HG03565 (cell line): ENCODE measurements around the gene KCTD5.
A peak's percentile ranks its signal among the peaks of the same experiment; 100 is the strongest.

Source experiments
- ATAC-seq: cut with Tn5 transposase; IDR thresholded peaks from one replicate; pipeline ENCODE4 v1.9.1; 2021; ENCODE audit warnings: mild to moderate bottlenecking, moderate library complexity; ENCODE audit not compliant: unreplicated experiment

KCTD5 gene

DNA sequence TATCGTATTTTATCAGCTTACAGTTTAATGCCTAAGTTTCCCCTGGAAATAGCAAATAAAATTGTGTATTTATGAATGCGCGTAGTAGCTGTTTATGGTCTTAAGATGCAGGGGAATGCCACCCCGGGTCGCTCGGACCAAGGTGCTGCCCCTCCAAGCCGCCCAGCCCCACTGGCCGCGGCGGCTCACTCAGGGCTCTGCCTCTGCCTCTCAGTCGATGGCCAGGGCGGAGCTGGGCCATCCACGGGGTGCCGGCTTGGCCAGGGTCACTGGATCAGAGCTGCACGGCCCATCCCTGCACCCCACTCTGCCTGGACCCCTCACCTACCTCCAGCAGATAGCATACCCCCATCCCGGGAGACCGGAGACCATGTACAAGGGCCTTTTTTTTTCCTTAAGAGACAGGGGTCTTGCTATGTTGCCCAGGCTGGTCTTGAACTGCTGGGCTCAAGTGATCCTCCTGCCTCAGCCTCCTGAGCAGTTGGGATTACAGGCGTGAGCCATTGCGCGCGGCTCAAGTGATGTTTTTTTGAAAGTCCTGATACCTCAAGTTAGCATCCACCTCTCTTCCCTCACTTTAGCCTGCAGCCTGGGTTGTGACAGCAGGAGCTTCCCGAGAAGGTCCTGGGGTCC, 26.7 kb downstream of the KCTD5 start:
- no peak for ATAC-seq

DNA sequence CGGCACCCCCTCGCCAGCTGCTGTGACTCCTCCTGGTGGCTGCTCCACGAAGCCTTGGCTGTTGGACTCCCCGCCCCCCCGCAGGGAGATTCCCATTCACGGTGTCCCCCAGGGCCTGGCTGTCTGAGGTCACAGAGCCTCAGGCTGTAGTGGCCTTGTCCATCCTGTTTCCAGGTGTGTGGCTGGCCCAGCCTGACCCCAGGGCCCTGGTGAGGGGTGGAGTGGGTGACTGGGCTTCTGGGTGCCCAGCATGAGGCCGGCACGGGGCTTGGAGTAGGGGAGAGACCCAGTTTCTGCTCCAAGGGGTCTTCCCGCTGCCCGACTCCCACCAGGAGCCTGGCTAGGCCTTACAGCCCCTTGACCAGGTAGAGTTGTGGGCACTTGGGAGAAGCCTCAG, 27.3 kb downstream of the KCTD5 start:
- no peak for ATAC-seq

DNA sequence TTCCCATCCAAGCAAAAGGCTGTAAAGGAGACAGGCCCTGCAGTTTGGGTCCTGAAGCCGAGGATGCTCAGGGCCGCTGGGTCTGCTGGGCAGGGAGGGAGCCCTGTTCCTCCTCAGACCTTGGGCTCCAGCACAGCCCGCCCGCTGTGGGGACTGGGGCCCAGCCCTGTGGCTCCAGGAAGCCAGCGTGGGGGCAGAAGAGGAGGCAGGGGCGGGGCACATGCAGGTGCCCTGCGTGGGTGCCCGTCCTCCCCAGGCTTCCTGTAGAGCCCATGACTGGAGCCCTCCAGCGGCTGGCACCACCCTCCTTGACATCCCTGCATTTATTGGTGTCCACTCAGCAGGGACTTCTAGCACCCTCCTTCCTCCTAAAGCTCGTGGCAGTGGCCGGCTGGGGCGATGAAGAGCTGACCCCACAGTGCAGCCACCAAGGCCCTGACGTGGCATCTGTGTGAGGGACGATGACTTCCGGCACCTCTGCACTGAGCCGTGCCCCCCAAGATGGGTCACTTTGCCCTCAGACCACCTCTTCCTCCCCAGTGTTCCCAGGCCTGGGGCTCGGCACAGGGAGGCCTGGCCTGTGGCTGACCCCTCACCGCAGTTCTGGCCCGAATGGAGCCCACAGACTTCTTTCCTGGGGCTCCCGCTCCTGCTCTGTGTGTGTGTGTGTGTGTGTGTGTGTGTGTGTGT, 27.8 kb downstream of the KCTD5 start:
- ATAC-seq, result no peak

DNA sequence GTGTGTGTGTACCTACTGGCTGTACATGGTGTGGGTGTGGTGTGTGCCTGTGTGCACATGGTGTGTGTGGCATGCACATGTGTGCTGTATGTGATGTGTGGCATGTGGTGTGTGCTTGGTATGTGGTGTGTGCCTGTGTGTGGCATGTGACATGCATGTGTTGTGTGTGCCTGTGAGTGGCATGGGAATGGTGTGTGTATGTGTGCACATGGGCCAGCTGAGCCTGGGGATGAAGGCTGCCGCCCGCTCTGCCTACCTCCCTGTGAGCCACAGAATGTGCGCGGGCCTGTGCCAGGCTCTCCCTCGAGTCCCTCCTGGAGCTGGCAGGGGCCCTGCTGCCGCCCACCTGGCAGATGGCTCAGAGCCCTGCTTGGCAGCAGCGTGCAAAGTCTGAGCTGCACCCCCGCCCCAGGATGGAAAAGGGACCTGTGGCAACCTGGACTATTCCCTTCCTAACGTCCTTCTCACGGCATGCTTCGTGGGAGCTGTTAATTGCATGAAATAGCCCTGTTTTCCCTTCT, 28.4 kb downstream of the KCTD5 start:
- ATAC-seq, result no peak

DNA sequence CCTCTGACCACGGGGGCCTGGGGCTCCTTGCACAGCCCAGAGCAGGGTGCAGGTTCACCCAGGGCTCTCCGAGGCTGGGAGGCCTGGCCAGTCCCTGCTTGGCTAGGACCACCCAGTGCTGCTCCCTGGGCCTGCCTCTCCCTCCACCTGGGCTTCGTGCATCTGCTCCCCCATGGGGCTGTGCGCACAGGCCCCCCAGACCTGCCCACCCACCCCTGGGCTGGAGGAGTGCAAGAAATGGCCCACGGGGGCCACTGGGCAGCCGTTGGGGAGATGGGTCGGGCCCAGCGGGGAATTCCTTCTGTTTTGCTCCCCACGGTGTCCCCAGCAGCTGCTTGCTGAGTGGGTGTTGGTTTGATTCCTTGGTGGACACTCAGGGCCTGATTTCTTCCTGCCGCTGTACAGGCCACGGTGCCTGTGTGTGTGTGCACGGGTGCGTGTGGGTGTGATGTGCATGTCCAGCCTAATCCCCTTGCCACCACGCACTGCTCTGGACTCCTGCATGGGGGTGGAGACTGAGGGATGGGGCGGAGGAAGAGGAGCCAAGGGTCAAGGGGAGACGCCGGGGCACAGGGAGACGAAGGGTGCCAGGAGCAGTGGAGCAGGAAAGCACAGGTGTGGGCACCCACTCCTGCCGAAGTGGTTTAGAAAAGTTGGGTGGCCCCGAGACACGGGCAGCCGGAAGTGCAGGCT, 29.2 kb downstream of the KCTD5 start:
- no peak for ATAC-seq

DNA sequence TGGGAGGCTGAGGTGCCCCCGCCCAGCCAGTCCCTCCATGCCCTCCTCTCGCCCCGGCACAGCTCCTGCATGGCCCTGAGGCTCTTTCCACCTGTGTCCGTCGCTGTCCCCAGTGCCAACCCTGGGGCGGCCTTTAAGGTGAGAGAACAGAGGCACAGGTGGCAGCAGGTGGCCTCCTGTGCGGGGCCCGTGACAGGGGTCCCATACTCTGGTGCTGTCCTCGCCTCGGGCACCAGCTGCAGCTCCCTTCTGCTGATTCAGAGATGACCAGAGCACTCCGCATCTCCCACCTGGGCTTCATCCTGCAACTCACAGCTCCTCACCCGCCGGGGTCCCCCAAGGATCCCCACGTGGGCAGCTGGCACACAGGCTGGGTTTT, 29.7 kb downstream of the KCTD5 start:
- no peak for ATAC-seq

DNA sequence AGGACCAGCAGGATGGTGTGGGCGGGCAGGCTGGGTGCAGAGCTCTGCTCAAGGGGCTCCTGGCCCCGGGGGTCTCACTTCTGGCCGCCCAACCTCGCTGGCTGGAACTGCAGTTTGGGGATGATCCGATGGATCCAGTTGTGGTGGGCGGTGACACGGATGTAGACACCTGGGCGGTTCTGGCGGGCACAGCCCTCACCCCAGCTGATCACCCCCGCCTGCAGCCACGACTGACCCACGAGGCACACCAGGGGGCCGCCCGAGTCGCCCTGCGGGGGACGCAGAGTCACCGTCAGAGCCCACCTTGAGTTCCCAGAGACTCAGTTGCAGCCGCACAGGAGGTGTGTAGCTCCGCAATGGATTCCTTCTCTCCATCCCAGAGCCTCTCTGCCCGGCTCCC, 30.2 kb downstream of the KCTD5 start:
- no peak for ATAC-seq

DNA sequence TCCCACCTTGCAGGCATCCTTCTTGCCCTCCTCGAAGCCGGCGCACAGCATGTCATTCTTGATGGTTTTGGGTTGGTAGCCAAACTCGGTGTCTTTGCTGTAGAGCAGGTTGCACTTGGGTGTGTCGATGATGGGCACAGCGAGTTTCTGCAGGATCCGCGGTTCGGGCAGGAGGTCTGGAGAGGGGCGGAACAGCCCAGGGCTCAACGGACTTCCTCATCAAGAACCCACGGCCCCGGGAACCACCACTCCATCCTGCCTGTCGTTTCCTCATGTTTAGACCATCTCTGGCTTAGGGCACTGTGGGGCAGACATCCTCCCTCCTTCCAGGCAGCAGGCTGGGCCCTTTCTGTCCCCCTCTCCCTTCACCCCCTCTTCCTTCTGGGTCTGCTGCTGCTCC, 31.2 kb downstream of the KCTD5 start:
- ATAC-seq, result no peak

DNA sequence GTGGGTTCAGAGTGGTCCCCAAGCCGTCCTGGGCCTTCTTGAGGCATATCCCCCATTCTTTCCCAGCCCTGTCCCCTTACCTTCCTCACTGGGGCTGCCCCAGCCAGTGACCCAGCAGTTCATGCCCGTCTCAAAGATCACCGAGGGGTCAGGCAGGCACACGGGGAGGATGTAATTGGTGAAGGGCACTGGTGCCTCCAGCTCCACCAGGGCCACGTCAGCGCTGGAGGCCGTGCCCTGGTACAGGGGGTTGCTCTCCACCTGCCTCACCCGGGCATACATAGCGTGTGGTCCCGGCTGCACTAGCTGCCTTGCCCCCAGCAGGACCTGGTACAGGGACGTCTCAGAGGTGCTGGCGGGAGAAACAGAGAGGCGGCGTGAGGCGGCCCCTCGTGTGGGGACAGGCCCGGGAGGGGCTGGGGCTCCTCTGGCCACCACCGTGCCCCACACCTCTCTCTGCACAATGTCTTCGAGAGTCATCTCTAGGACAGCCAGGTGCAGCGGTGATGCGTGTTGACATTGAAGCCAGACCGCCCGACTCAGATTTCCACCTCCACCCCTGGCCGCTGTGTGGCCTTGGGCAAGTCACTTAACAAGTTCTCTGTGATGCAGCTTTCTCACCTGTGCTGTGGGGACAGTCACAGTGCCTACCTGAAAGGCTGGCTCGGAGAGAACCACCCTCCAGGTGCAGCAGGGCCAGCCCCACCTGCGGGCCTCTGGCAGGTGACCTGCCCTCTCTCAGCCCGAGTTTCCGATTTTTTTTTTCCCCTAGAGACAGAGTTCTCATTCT, 31.9 kb downstream of the KCTD5 start:
- ATAC-seq, result no peak

DNA sequence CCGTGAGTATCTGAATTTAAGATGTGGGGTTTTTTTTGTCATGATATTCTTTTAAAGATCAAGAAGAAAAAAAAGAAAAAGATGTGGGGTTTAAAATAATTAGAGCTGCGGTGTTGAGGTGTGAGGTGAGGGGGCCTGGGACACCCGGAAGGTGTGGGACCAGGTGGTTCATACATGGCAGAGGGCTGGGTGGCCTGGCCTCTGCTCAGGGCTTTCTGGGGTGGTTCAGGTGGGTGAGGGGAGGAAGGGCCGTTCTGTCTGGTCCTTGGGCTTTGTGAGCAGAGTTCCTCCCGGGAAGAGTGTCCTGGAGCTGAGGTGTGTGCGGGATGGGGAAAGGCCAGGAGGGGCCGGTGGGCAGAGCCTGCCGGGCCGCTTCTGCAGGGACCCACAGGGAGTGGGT, 32.7 kb downstream of the KCTD5 start:
- ATAC-seq, result no peak

DNA sequence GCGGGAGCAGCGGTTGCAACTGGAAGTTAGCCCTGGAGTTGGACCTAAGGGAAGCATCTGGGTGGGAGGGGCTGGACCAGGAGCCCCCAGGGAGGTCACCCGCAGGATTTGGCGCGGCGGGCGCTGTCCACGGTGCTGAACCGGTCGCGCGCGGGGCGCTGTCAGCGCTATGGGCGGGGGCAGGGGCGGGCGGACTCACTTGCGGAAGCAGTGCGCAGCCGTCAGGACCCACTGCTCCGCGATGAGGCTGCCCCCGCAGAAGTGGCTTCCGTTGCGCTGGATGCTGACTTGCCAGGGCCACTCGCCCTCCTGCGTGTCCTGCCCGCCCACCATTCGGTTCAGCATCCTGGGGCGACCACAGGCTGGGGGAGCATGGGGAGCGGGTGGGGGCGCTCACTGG, 33.2 kb downstream of the KCTD5 start:
- no peak for ATAC-seq

DNA sequence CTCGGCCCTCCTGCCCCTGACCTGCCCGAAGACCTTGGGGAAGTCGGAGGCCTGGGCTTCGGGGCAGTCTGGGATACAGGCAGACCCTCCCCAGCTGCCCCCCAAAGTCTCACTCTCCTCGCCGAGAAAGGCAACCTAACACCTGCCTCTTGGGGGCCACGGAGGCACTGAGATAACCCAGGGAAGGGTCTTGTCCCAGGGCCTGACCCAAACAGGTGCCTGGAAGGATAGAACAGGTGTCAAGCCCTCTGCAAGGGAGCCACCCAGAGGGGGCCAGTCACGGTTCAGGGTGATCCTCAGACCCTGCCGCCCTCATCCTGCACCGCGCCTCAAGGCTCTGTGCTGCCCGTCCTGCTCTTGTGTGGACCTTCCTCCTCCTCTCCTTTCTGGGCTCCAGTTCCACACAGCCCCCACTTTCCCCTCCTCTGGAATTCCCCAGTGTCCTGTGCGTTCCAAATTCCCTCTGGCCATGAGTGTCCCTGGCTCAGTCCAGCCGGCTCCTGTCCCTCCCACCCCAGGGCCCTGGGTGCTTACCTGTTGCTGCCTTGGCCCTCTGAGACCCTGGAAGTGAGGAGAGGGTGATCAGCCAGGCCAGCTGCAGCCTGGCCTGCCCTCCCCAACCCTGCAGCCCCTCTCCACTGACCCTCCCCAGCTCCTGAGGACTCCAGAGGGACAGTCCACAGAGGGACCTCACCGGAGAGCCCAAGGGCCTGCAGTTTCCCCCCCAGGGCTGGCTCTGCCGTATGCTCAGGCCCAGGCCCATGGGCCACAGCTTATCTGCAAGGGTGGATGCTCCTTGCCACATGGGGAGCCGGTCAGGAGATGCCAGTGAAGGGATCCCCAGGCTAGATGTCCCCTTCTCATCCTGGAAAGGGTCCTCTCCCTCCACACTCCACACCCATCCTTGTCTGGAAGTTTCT, 33.9 kb downstream of the KCTD5 start:
- ATAC-seq, result no peak

DNA sequence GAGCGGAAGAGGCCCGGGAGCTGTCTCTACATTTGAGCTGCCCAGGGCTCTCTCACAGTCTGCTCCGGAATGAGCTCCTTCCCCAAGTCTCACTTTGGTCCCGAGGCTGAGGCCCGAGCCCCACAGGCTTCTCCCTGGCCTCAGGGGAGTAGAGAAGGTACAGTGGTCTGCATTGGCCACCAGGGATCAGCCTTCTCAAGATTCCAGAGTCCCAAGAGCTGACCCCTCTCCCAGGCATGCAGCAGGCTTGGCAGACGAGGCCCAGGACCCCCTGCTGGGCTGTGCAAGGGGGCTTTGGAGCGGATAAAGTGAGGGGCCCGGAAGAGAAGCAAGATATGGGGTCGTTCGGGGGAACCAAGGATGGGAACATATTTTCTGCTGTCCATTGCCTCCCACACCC, 34.6 kb downstream of the KCTD5 start:
- no peak for ATAC-seq

DNA sequence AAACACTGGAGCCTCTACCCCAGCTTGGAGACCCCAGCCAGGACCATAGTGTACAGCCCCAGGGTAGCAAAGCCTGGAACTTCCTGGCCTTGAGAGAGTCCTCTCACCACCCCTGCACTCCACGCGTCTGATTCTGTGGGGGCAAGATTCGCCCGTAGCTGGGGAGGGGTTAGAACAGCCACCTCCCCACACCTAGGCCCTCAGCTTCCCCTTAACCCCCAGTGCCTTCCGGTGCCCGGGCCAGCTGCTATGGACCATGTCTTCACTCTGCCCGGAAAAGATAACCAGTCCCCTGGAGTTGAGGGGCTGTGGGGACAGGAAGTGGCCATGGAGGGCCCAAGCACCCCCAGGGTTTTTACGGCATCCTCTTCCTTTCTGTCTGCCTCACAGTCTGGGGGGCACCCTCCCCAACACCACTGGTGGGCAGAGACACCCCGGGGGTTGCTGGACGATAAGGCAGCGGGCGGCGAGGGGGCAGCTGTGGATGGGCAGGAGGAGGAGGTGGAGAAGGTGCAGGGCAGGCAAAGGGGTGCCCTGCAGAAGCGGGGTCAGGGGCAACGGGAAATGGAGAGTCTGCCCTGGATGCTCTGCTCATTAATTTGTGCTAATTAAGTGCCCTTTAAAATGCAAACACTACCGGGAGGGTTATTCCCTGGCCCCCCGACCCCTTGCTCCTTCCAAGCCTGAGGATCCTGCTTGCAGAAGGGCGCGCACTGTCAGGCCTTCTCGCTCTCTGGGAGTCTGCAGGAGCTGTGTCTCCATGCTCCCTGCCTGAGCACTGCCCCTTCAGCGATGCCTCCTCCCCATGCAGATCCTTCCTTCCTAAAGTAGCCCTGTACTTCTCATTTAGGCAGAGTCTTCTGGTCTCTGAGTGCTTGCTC, 35.3 kb downstream of the KCTD5 start:
- no peak for ATAC-seq

DNA sequence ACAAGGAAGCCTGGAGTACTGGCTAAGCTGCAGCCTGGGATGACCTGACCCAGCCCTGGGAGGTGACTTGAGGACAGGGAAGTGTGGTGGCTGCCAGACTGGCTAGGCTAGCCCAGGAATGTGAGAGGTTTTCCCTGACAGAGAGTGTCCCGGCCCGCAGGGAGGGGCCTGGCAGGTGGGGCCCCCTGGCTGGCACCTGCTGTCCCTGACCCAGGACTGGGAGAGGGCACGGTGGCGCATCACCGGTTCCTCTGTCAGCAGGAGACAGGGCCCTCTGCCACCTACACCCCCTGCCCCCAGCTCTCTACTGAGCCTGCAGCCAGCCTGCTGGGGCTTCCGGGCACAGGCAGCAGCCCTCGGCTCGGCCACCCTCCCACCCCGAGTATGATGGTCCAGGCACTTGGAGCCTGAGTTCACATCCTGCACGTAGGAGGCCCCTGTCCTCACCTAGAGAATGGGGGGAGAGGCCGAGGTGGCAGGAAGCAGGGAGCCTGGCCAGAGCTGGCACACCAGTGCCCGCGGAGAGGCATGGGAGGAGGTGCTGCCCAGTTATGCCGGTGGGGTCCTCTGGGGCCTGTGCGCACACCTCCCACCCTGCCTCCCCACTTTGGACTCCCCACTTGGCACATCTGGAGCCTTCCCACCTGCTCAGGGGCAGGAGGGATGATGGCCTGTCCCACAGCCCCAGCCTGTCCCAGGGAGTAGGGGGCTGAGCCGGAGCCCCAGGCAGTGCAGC, 37.2 kb downstream of the KCTD5 start:
- no peak for ATAC-seq

DNA sequence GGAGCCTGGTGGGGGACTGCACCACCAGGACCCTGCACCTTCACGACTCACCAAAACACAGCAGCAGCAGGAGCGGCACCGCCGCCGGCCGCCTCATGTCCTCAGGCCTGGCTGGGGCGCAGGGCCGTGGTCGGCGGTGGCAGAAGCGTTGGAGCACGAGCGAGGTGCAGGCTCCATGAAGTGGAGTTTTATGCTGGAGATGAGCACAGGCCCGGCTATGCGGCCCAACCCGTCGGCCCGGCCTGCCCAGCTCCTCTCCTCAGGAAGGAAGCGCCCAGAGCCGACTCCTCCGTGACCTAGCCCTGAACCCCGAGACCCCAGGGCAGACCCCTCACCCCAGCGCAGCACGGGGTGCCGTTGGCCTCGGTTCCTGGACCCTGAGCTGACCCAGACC, 37.7 kb downstream of the KCTD5 start, which contains the start of gene PRSS27:
PRSS27 (minus strand) TSS at position 161 of the 394 bp plus-strand sequence; CDS start at position 97, 64 bp downstream.
- no peak for ATAC-seq

DNA sequence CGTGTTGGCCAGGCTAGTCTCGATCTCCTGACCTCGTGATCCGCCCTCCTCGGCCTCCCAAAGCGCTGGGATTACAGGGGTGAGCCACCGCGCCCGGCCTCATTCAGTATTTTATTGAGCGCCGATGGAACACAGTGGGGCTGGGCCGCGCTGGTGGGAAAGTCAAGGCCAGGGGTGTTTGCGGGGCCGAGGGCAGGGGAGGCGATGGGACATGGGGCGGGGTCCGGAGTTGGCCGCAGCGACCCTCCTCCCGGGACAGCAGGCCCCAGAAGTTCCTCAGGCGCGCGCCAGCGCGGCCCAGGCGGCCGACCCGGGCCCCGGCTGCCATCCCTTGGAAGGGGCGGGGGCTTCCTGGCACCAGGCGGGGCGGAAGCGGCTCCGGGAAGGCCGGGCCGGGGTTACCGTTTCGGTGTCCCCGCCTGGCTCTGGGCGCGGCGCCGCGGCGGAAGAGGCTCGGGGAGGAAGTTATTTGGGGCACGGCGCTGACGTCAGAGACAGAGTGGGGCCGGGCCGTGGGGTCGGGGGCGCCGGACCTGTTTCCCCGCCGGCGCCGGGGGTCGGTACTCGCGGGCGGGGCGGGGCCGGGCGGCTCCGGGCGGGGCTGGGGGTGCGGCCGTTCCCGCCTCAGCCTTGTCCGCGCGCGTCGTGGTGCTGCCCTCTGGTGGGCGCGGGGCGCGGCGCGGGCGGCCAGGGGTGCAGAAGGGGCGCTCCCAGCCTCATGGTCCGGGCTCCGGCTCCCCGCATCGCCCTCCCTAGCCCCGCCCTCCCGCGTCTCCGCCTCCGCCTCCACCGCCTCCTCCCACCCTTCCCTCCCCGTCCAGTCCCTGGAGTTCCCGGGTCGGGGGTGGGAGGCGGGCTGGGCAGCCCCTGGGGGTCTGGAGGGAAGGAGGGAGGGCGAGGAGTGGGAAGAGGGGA, 38.7 kb downstream of the KCTD5 start:
- ATAC-seq, result peak; percentile 81
